Measurements from ENCODE around the gene PRXL2B. TPM values are rescaled to one million over a fixed set of nuclear protein-coding genes. Genes with fewer than 3 reads are reported as not detected.

Gene PRXL2B
- polyA plus RNA-seq, 2 donors = 12.2 to 16.3 TPM

DNA sequence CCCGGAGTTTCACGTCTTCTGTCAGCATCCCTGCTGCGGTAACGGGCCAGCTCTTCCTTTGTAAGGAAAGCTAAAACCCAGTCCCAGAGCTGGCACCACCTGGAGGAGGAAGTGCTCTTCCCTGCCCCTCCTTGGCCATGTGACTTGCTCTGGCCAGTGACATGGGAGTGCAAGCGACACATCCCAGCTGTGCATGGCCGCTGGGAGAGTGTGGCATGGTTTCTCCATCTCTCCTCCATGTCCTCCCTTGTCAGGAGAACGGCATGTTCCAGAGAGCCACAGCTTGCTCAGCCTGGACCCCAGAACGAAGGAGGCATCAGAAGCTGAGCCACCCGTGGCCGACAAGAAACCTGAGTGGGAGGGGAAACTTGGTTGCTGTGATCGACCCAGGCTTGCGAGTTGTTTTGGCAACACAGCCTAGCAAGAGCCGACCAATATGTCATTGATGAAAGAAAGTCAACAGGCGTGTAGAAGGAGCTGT is 2.7 kb upstream of the PRXL2B start:
- H3K27ac ChIP-seq (ENCODE audit: low read depth in 2 of 2, low read length in 1 of 2) = peak overlapping the region in 1 of 2 donors; percentile 36
- peaks cover 0 to 4% of the 10 kb centered on the region in 2 donors for H3K36me3 ChIP-seq (ENCODE audit: control insufficient read depth in 2 of 2, insufficient read depth in 2 of 2, low read length in 1 of 2)
- no peak overlapping the region for H3K4me3 ChIP-seq (ENCODE audit: low read depth in 1 of 2, low read length in 2 of 2)
- 40 to 41% methylated on average over 14 of the region's 14 CpGs for WGBS, 2 donors
- H3K9me3 ChIP-seq (ENCODE audit: control insufficient read depth in 2 of 2, insufficient read depth in 1 of 2, low read depth in 1 of 2, low read length in 1 of 2) = no peaks in the 10 kb centered on the region
- H3K27me3 ChIP-seq (ENCODE audit: control insufficient read depth in 1 of 2, insufficient read depth in 2 of 2, low read length in 2 of 2) = no peaks in the 10 kb centered on the region
- peaks cover 14 to 20% of the 10 kb centered on the region in 2 donors for H3K4me1 ChIP-seq (ENCODE audit: control insufficient read depth in 2 of 2, insufficient read depth in 2 of 2, low read length in 1 of 2)

DNA sequence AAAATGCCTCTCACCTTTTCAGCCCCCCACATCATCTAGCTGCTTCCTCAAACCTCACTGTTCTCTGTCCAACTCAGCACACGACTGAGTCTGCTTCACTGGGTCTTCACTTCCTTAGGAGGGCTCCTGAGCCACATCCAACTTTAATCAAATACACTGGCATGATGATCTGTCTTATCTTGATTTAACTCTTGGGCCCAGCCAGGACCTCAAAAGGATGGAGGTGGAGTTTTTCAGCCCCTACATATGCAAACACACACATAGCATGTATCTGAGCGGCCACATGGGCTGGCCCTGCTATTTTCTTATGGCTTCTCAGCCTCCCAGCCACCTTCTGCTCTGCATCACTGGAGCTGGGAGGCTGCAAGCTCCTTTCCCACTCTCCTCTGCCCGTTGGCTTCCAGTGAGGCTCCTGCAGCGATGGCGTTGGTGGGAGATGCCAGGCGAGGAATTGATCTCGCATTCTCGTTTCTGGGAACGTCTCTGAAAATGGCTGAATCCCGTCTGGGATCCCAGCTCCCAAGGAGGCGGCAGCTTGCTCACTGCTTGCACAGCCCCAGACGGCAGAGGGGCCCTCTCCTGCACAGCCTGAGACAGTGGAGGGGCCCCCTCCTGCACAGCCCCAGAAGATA is 1.8 kb upstream of the PRXL2B start:
- peak overlapping the region; percentile 78 to 84 for H3K4me3 ChIP-seq (ENCODE audit: low read depth in 1 of 2, low read length in 2 of 2)
- H3K9me3 ChIP-seq (ENCODE audit: control insufficient read depth in 2 of 2, insufficient read depth in 1 of 2, low read depth in 1 of 2, low read length in 1 of 2) = no peaks in the 10 kb centered on the region
- H3K4me1 ChIP-seq (ENCODE audit: control insufficient read depth in 2 of 2, insufficient read depth in 2 of 2, low read length in 1 of 2) = peaks cover 14 to 21% of the 10 kb centered on the region in 2 donors
- peak overlapping the region; percentile 97 to 98 for H3K27ac ChIP-seq (ENCODE audit: low read depth in 2 of 2, low read length in 1 of 2)
- WGBS, 2 donors = 38 to 46% methylated on average over 12 of the region's 12 CpGs
- H3K27me3 ChIP-seq (ENCODE audit: control insufficient read depth in 1 of 2, insufficient read depth in 2 of 2, low read length in 2 of 2) = no peaks in the 10 kb centered on the region
- peaks cover 0 to 12% of the 10 kb centered on the region in 2 donors for H3K36me3 ChIP-seq (ENCODE audit: control insufficient read depth in 2 of 2, insufficient read depth in 2 of 2, low read length in 1 of 2)

DNA sequence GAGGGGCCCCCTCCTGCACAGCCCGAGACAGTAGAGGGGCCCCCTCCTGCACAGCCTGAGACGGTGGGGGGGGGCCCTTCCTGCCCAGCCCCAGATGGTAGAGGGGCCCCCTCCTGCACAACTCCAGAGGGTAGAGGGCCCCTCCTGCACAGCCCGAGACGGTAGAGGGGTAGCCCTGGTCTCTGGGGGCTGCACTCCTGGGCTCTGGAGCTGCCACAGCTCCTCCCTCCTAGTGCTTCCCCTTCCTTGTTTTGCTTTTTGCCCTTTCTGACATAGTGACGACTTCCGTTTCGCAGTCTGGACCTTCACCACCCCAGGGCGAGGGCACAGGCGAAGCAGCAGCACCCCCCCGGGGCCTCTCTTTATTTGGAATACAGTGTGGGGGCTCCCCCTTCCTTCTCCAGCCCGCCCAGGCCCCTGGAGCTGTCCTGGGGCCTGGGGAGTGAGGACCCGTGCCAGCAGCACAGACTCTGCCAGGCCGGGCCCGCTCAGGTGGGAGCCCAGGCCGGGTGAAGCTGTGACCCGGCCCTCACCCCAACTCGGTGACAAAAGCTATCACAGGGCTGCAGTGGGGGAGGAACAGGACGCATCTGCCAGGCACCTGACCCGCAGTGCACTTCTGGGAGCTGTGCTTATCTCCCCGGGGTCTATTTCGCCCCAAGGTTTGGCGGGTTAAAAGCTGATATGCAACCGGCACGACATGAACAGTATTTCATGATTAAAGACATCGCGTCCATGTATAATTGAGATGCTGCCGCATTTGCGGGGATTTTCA is 1.1 kb upstream of the PRXL2B start:
- Histone ChIP-seq H3K9me3 (ENCODE audit: control insufficient read depth in 2 of 2, insufficient read depth in 1 of 2, low read depth in 1 of 2, low read length in 1 of 2) (no peaks in the 10 kb centered on the region), H3K4me3 (ENCODE audit: low read depth in 1 of 2, low read length in 2 of 2) (peak overlapping the region; percentile 78 to 84), H3K27me3 (ENCODE audit: control insufficient read depth in 1 of 2, insufficient read depth in 2 of 2, low read length in 2 of 2) (no peaks in the 10 kb centered on the region), H3K4me1 (ENCODE audit: control insufficient read depth in 2 of 2, insufficient read depth in 2 of 2, low read length in 1 of 2) (peaks cover 14 to 21% of the 10 kb centered on the region in 2 donors), H3K36me3 (ENCODE audit: control insufficient read depth in 2 of 2, insufficient read depth in 2 of 2, low read length in 1 of 2) (peaks cover 0 to 12% of the 10 kb centered on the region in 2 donors), H3K27ac (ENCODE audit: low read depth in 2 of 2, low read length in 1 of 2) (peak overlapping the region; percentile 97 to 98)
- 1% methylated on average over 26 to 28 of the region's 28 CpGs for WGBS, 2 donors

DNA sequence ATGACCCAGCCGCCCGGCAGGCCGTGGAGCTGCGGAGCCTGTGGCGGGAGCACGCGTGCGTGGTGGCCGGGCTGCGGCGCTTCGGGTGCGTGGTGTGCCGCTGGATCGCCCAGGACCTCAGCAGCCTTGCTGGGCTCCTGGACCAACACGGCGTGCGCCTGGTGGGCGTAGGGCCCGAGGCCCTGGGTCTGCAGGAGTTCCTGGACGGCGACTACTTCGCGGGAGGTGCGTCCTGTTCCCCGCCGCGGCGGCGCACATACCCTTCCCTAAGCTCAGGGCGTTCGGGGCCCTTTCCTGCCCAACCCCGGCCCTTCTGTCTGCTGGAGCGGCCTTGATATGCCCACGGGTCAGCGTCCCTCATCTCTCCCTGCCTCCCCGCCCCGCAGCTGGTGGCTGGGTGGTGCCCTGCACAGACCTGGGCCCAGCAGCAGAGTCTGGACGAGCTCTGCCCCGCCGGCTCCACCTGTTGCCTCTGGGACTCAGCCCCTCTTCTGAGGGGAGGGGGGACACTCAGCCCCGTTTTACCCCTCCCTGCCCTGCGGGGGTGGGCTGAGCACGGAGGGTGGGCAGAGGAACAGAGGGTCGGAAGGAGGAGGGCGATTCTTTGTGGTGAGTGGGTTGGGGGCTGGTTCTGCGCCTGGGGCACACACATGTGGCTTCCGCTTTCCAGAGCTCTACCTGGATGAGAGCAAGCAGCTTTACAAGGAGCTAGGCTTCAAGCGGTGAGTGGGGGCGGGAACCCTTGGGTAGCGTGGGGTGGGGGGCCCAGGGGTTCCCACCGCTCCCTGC is 688 bp downstream of the PRXL2B start:
- H3K27ac ChIP-seq (ENCODE audit: low read depth in 2 of 2, low read length in 1 of 2) = peak overlapping the region; percentile 14 to 70
- no peaks in the 10 kb centered on the region for H3K27me3 ChIP-seq (ENCODE audit: control insufficient read depth in 1 of 2, insufficient read depth in 2 of 2, low read length in 2 of 2)
- 9 to 14% methylated on average over 41 to 52 of the region's 52 CpGs for WGBS, 2 donors
- peak overlapping the region; percentile 64 to 84 for H3K4me3 ChIP-seq (ENCODE audit: low read depth in 1 of 2, low read length in 2 of 2)
- peaks cover 14 to 21% of the 10 kb centered on the region in 2 donors for H3K4me1 ChIP-seq (ENCODE audit: control insufficient read depth in 2 of 2, insufficient read depth in 2 of 2, low read length in 1 of 2)
- no peaks in the 10 kb centered on the region for H3K9me3 ChIP-seq (ENCODE audit: control insufficient read depth in 2 of 2, insufficient read depth in 1 of 2, low read depth in 1 of 2, low read length in 1 of 2)
- H3K36me3 ChIP-seq (ENCODE audit: control insufficient read depth in 2 of 2, insufficient read depth in 2 of 2, low read length in 1 of 2) = peaks cover 0 to 12% of the 10 kb centered on the region in 2 donors

DNA sequence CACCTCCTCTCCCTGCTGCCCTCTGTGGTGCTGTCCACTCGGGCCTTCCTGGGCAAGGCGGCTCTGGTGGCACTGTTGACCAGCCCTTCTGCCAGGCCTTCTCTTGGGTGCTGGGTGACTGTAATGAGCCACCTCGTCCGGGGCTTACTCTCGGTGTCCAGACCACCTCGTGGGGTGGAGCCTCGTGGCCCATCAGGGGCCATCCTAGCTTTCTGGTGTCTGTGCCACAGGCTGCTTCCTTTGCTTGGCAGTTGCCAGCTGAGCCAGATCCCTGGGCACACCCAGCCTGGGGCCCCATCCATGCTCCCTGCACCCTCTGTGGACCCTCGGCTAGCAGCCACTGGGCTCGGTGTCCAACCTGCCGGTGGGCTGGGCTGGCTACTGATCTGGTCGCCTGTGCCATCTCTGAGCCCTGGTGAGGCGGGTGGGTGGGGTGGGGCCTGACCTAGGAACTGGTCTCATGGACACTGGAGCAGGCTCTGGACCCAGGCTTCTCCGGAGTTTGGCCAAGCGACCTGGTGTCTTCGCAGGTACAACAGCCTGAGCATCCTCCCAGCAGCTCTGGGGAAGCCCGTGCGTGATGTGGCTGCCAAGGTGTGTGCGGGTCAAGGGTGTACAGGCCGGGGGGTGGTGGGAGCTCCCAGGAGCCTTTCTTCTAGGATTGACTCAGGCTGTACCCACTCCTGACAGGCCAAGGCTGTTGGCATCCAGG is 1.4 kb downstream of the PRXL2B start:
- 81 to 83% methylated on average over 19 of the region's 19 CpGs for WGBS, 2 donors
- H3K9me3 ChIP-seq (ENCODE audit: control insufficient read depth in 2 of 2, insufficient read depth in 1 of 2, low read depth in 1 of 2, low read length in 1 of 2) = no peaks in the 10 kb centered on the region
- H3K36me3 ChIP-seq (ENCODE audit: control insufficient read depth in 2 of 2, insufficient read depth in 2 of 2, low read length in 1 of 2) = peaks cover 0 to 12% of the 10 kb centered on the region in 2 donors
- H3K27me3 ChIP-seq (ENCODE audit: control insufficient read depth in 1 of 2, insufficient read depth in 2 of 2, low read length in 2 of 2) = no peaks in the 10 kb centered on the region
- H3K4me1 ChIP-seq (ENCODE audit: control insufficient read depth in 2 of 2, insufficient read depth in 2 of 2, low read length in 1 of 2) = peaks cover 16 to 27% of the 10 kb centered on the region in 2 donors
- peak overlapping the region in 1 of 2 donors; percentile 84 for H3K4me3 ChIP-seq (ENCODE audit: low read depth in 1 of 2, low read length in 2 of 2)
- no peak overlapping the region for H3K27ac ChIP-seq (ENCODE audit: low read depth in 2 of 2, low read length in 1 of 2)

DNA sequence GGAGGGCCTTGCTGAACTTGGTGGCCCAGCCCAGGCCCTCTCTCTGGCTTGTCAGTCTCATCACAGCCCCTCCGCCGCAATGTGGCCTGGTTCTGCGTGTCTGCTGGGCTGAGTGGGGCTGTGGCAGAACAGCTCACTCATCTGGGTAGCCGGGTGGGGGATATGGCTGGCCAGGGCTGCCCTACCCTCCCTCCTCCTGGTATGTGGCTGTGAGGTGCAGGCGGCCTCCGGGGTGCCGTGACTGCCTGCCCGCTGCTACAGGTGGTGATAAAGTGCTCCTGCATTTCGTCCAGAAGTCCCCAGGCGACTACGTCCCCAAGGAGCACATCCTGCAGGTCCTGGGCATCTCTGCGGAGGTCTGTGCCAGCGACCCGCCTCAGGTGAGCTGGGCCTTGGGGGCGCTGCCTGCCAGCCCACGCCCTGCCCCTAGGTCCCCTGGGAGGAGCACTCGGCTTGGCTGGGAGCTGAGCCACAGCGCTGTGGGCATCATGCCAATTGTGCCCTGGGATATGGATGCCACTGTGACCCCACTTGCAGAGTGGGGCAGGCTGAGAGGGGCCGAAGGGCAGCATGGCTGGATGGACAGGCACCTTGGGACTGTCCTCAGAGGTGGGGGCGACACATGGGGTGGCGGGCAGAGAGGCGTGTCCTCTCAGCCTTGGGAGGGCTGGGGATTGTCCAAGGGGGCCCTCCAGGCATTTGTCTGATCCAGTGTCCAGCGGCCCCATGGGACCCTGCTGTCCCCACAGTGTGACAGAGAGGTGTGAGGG is 2.3 kb downstream of the PRXL2B start:
- Histone ChIP-seq H3K36me3 (ENCODE audit: control insufficient read depth in 2 of 2, insufficient read depth in 2 of 2, low read length in 1 of 2) (peaks cover 0 to 12% of the 10 kb centered on the region in 2 donors), H3K27ac (ENCODE audit: low read depth in 2 of 2, low read length in 1 of 2) (no peak overlapping the region), H3K27me3 (ENCODE audit: control insufficient read depth in 1 of 2, insufficient read depth in 2 of 2, low read length in 2 of 2) (no peaks in the 10 kb centered on the region), H3K4me1 (ENCODE audit: control insufficient read depth in 2 of 2, insufficient read depth in 2 of 2, low read length in 1 of 2) (peaks cover 19 to 33% of the 10 kb centered on the region in 2 donors), H3K4me3 (ENCODE audit: low read depth in 1 of 2, low read length in 2 of 2) (no peak overlapping the region), H3K9me3 (ENCODE audit: control insufficient read depth in 2 of 2, insufficient read depth in 1 of 2, low read depth in 1 of 2, low read length in 1 of 2) (no peaks in the 10 kb centered on the region)
- 82% methylated on average over 22 to 23 of the region's 23 CpGs for WGBS, 2 donors

DNA sequence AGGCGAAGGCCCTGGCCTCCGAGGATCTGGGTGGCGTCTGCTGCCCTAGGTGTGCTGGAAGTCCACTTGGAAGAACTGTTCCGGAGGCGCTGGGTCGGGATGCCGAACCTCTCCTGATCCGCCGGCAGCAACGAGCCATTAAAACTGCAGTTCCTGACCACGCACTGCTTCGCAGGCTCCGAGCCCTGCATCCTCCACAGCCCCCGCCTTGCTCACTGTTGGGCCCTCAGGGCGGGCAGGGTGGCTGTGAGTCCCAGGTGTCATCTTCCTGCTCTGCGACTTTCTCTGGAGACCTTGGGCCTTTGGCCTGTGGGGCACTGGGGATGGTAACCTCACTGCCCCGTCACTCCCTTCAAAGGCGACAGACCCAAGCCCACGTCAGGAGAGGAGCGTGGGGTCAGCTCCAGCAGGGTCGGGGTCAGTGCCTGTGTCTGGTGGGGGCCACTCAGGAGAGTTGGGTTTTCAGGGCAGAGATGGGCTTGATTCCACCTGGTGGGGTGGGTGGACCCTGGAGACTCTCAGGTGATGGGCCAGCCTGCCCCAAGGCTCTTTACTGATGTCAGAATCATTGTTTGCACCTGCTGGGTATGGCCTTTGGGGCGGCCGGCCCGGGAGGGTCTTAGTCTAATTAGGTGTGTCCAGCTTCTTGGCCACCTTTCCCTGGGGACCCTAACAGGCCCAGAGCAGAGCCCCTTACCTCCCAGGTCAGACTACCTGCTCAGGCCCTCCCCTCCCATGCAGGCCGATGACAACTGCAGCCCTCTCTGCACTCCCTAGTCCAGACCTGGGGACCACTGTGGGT is 3.1 kb downstream of the PRXL2B start:
- H3K4me3 ChIP-seq (ENCODE audit: low read depth in 1 of 2, low read length in 2 of 2) = no peak overlapping the region
- peaks cover 17 to 37% of the 10 kb centered on the region in 2 donors for H3K4me1 ChIP-seq (ENCODE audit: control insufficient read depth in 2 of 2, insufficient read depth in 2 of 2, low read length in 1 of 2)
- WGBS, 2 donors = 91 to 94% methylated on average over 25 of the region's 25 CpGs
- no peak overlapping the region for H3K27ac ChIP-seq (ENCODE audit: low read depth in 2 of 2, low read length in 1 of 2)
- no peaks in the 10 kb centered on the region for H3K27me3 ChIP-seq (ENCODE audit: control insufficient read depth in 1 of 2, insufficient read depth in 2 of 2, low read length in 2 of 2)
- peaks cover 0 to 12% of the 10 kb centered on the region in 2 donors for H3K36me3 ChIP-seq (ENCODE audit: control insufficient read depth in 2 of 2, insufficient read depth in 2 of 2, low read length in 1 of 2)
- no peaks in the 10 kb centered on the region for H3K9me3 ChIP-seq (ENCODE audit: control insufficient read depth in 2 of 2, insufficient read depth in 1 of 2, low read depth in 1 of 2, low read length in 1 of 2)
